Gastrocnemius medialis (tissue), 4 donors: ENCODE results near the gene MTG2.

Experiments
- CTCF ChIP-seq, 5 experiments: fragments of 450-650 bp in 3 of 5; fragments of 200-600 bp in 2 of 5; sonication (generic) in 2 of 5; IDR thresholded peaks in 4 of 5; conservative IDR thresholded peaks in 1 of 5; 1 replicate in 4 of 5; 2 replicates in 1 of 5; pipeline ENCODE4 v1.5.1; 2016 to 2019; ENCODE audit warnings: antibody characterized with exemption in 5 of 5, mild to moderate bottlenecking in 3 of 5, moderate library complexity in 3 of 5
- POLR2A ChIP-seq, 2 donors: fragments of 450-650 bp; IDR thresholded peaks; one replicate each; pipeline ENCODE4 v1.6.1; 2017; ENCODE audit warnings: antibody characterized with exemption in 2 of 2, mild to moderate bottlenecking in 2 of 2, moderate library complexity in 2 of 2

GRCh38 chr20:62167474-62167873 lies 15.4 kb upstream of the MTG2 start:
- TF ChIP-seq CTCF (IDR thresholded peaks at IDR 0.05 in 4 of 5, conservative IDR thresholded peaks at IDR 0.05 in 1 of 5): no peak
- no peak for TF ChIP-seq POLR2A (IDR thresholded peaks at IDR 0.05)
